GM08714 (cell line): ENCODE measurements around the gene LPCAT3.

Experiments
- H3K4me3 ChIP-seq: fragments of 200-500 bp; sonication (Bioruptor generic); 2 replicates; pipeline ENCODE4 v1.5.1; 2014; ENCODE audit warnings: mild to moderate bottlenecking, low read length, inconsistent platforms
- ZNF274 ChIP-seq: IDR thresholded peaks from 2 replicates; pipeline ENCODE4 v1.6.1; 2012; ENCODE audit warnings: mild to moderate bottlenecking, low read depth, low read length

LPCAT3 gene

GRCh38 chr12:6927379-6928021, 90.8 kb downstream of the LPCAT3 start, which contains the start of gene ATN1:
Gene ATN1 (plus strand): TSS chr12:6927959. CDS start chr12:6934002, 6,043 bp downstream.
- no peak for TF ChIP-seq ZNF274
- peak within 1 kb of the TSS; percentile 82 for H3K4me3 ChIP-seq
